OCI-M2 (cell line): ENCODE results near the gene DOCK6.

Experiments
- DNase-seq: peaks from one replicate; lab custom pipeline; 2025; ENCODE audit not compliant: unreplicated experiment; lab: John Stamatoyannopoulos, UW

The DOCK6 gene

DNA sequence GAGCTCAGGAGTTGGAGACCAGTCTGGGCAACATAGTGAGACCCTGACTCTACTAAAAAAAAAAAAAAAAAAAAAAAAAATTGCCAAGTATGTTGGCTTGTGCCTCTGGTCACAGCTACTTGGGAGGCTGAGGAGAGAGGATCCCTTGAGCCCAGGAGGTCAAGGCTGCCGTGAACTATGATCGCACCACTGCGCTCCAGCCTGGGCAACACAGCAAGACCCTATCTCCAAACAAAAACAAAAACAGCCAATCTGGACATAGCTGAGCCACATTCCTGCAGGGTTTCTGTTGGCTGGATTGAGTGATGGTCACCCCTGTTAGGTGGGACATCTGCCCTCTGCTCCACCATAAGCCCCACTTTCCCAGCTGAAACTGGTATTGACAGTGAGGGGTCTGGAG lies 36.5 kb downstream of the DOCK6 start:
- no peak for DNase-seq

DNA sequence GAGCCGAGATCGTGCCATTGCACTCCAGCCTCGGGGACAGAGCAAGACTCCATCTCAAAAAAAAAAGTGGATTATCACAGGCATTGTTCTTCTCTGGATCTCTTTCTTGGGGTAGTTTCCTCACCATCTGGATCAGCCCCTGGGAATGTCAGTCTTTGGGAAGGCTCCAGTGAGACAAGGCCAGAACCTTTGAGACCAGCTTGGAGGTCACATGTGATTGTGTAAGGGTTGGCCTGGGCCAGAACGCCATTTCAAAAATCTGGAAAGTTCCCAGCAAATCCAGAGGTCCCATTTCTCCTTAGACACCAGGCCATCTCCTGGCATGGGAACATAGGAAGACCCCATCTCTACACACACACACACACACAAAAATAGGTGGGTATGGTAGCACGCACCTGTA lies 37.2 kb downstream of the DOCK6 start:
- DNase-seq = no peak

DNA sequence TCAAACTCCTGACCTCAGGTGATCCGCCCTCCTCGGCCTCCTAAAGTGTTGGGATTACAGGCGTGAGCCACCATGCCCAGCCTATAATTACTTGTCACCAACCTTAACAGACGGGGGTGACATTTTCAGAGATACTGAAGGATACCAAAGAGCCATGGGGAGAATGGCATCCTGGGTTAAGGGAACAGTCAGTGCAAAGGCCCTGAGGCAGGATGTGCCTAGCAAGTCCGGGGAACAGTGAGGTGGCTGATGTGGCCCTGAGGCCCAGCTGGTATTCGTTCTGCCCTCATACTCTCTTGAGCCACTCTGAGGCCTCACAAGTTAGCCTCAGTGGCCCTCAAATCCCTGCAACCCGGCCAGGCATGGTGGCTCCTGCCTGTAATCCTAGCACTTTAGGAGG lies 37.9 kb downstream of the DOCK6 start:
- DNase-seq = no peak

DNA sequence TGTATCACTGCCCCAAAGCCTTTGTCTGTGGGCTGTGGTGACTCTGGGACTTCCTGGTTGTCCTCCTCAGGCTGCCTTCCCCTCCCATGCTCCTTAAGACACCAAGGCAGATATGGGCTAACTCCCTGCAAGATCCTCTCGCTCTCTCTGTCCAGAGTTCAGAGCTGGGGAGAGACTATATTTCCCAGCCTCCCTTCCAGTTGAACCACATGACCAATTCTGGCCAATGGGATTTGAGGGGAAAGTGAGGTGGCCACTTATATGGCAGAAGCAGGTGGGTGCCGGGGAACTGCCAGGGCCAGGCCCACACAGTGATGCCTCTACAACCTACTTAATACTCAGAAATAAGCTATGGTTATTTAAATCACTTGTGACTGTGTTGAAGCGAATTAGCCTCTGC lies 39.1 kb downstream of the DOCK6 start:
- DNase-seq = no peak

DNA sequence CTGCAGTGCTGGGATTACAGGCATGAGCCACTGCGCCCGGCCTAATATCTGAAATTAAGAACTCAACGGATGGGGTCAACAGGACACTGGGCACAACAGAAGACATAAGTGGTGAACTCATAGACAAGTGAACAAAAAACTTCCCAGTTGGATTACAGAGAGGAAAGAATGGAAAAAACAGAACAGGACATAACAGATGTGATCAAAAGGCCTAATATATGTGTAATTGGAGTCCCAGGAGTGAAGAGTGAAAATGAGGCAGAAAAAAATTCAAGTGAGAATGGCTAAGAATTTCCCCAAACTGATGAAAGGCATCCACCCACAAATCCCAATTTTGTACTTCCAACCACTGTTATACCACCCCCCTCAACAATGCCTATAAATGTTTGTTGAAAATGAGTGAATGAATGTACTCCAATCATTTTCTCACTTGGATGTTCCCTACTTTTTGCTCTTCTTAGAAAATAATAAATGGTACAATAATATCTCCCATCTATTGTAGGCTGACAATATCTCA lies 41.2 kb downstream of the DOCK6 start:
- DNase-seq = no peak

DNA sequence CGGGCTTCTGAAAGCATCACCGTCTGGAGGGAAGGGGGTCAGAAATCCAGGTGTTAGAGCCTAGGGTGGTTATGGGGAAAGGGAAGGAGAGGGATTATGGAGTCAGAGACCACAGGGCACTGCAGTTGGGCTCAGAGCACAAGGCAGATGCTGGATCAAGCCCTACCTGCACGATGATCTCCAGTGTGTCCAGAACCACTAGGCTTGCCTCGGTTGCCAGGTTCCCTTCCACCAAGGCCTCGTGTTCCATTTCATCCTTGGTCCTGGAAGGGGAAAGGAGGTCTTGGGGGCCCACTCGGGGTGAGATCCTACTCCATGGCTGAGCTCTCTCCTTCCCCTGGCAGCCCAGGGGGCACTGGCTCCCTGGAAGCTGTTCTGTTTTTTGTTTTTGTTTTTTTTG lies 47.9 kb downstream of the DOCK6 start:
- no peak for DNase-seq

DNA sequence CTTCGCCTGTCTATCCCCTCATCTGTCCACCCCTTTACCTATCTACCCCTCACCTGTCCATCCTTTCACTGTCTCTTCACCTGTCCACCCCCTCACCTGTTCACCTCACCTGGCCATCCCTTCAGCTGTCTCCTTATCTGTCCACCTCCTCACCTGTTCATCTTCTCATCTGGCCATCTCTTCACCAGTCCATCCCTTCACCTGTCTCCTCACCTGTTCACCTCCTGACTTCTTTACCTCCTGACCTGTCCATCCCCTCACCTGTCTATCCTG lies 51.7 kb downstream of the DOCK6 start:
- no peak for DNase-seq

DNA sequence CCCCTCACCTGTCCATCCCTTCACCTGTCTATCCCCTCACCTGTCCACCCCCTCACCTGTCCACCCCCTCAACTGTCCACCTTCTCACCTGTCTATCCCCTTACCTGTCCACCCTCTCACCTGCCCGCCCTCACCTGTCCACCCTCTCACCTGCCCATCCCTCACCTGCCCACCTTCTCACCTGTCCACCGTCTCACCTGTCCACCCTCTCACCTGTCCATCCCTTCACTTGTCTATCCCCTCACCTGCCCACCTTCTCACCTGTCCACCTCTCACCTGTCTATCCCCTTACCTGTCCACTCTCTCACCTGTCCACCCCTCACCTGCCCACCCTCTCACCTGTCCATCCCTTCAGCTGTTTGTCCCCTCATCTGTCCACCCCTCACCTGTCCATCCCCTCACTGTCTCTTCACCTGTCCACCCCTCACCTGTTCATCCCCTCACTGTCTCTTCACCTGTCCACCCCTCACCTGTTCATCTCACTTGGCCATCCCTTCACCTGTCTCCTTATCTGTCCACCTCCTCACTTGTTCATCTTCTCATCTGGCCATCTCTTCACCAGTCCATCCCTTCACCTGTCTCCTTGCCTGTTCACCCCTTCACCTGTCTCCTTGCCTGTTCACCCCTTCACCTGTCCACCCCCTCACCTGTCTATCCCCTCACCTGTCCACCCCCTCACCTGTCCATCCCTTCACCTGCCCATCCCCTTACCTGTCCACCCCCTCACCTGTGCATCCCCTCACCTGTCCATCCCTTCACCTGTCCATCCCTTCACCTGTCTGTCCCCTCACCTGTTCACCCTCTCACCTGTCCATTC lies 52.3 kb downstream of the DOCK6 start:
- DNase-seq = no peak

DNA sequence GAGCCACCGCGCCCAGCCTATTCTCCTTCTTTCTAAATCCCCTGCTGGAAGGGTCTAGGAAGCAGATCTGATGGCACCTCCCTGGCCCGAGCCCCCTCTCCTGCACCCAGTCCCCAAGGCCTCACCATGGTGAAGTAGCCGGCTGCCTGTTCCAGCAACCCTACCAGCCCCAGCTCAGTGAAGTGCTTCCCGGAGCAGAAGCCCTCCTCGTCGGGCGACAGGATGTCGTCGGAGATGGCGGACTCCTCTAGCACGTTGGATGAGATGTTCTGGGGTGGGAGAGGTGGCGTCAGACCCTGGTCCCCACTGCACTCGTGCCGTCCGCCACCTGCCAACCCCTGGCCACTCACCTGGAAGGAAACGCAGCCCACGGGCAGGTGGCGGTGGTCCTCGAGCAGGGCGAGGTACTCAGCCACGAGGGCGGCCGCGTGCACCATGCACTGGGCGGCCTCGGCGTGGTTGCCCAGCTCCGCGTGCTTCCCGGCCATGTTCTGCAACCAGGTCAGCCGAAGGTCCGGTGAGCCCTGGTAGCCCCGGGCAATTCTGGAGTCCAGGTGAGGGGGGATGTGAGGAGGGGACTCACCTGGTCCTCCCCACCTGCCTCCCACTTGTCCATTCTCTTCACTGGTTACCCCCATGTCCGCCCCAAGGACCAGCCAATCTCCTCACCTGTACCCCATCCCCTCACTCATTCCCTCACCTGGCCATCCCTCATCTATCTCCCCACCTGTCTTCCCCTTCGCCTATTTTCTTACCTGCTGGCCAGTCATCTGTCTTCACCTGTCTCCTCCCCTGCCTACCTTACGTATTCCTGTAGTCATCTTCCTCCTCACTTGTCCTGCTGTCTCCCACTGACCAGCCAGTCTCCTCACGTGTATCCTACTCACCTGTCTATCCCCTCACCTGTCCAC lies 53.5 kb downstream of the DOCK6 start:
- DNase-seq = no peak

DNA sequence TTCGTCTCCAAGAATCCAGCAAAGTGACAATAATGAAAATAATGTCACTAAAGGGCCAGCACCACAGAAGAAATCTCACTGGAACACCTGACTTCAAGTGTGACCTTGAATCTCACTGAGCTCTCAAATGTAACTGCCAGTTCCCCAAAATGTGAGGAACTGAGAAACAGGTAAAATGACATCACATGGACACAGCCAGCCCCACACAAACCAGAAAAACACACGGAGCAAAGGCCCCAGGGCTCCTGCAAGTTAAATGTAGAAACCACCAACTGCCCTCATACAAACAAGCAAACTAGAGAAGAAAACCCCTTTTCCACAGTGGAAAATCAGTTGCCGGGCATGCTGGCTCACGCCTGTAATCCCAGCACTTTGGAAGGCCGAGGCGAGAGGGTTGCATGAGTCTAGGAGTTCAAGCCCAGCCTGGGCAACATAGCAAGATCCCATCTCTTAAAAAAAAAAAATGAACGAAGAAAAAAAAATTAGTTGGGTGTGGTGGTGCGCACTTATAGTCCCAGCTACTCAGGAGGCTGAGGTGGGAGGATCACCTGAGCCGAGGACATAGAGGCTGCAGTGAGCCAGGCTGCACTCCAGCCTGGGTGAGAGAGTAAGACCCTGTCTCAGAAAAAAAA lies 56.3 kb downstream of the DOCK6 start:
- no peak for DNase-seq

DNA sequence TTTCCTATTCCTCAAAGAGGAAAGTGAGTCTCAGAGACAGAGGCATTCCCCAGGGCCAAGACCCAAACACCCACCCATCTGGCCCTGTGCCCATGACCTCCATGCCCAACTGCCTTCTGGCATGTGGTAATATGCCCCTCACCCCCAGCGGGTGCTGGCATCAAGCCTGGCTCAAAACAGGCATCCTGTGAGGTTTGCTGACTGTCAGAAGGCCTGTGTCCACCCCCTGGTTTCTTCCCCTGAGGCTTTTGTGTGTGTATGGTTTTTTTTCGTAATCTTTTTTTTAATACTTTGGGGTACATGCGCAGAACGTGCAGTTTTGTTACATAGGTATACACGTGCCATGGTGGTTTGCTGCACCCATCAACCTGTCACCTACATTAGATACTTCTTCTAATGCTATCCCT lies 57.4 kb downstream of the DOCK6 start:
- no peak for DNase-seq

DNA sequence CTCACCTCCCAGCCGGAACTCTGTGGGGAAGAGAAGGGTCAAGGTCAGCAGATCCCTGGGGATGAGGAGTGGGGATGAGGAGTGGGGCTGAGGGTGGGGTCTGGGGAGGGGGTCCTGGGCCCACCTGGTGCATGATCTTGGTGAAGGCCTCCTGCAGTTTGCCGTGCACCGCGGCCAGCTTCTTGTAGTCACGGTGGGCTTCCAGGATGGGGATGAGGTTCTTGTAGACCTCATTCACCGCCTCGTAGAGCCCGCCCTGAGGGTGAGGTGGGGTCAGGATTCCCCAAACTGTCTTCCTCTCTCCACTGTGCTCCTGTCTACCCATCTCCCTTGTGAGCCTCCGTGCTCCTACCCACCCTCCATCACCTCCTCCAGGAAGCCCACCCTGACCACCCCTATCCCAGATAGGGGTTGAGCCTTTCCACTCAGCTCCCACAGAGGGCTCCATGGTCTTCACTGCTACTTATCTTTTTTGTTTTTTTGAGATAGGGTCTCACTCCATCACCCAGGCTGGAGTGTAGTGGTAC lies 58.2 kb downstream of the DOCK6 start:
- DNase-seq = no peak

DNA sequence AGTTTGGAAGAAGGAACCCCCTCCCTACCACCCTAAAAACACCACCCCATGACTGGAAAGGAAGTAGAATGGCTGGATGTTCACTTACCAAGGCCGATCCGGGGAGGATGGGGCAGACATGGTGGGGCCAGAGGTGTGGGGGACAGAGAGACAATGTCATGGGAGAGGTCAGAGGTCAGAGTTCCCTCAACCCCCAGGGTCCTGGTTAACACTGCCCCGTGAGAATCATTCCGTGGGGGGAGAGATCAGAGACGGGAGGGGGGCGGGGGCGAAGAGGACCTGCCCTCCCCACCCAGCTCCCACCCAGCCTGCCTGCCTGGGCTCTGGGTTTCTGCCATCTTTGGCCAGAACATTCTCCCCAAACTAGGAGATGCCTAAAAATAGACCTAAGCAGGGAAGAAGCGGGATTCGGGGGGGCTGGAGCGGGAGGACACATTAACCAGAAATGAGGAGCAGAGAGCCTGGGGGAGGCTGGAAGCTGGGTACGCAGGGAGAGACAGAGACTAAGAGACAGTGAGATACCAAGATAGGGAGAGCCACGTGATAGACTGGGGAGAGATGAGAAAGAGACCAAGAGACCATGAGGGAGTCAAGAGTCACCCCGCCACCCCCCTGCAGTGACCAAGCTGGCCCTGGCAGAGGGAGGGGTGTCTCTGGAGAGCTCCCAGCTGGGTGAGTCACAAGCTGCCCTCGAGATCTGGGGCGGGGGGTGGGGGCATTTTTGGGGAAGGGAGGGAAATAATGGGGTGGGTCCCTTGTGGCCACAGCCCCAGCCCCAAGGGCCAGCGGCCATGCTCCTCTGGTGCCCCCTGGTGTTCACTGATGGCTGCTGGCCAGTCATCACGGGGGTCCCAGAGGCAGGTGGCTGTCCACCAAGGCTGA lies 58.9 kb downstream of the DOCK6 start:
- DNase-seq = peak; percentile 96

DNA sequence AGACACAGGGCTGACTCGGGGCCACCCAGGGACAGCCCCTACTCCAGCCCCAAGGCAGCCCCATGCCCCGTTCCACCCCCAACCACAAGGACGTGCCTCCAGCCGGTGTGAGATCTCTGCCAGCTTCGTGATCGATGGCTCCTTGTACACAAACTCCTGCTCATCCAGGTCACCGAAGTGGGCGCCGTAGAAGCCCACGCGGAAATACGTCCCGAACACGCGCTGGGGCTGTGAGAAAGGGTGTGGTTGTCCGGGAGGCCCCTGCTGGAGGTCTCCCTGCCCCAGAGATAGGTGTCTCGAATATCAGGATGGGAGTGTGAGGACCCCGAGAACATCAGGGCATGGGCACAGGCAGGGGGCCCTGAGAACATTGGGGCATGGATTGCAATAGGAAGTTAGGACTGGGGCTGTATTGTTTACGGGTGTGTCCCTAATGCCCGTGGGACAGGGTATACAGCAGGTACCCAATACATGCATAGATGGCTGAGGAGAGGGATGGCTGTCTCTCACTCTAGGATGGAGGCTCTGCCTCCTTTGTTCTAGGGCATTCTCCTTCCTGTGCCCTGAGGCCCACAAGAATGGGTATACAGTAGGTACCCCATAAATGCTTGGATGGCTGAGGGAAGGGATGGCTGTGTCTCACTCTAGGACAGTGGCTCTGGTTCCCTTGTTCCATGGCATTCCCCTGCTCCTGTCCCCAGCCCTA lies 59.7 kb downstream of the DOCK6 start:
- no peak for DNase-seq

DNA sequence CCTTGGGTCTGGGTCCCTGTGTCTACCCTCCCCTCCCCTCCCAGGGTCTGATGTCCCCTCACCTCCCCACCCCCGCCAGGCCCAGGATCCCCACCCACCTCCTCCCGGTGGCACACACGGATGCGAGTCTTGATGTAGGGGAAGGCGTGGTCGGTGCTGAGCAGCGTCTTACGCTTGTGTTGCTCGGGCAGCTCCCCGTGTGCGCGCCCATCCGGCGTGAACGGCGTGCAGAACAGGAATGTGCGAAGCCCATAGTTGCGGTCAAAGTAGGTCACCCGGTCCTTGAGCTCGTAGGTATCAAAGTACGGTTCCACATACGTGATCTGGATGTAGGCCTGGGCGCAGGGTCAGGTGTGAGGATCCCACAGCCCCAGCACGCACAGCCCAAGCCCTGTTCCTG lies 60.5 kb downstream of the DOCK6 start:
- DNase-seq = no peak

DNA sequence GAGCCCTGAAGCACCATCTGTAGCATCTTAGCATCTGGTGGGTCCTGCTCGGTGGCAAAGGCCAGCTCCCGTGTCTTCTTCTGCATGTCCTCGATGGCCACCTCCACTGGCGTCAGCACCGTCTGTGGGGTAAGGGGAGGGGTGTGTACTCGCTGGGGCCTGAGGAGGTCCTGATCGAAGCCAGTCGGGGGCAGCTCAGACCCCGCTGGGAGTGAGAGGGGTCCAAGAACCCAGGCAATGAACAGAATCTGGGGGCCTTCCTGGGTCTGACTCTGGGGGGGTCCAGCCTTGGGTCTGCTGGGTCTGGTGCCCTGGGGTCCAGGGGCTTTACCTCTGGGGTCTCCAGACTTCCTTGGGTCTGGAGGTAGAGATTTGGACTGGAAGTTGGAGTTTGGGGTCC lies 61.4 kb downstream of the DOCK6 start:
- DNase-seq = no peak

DNA sequence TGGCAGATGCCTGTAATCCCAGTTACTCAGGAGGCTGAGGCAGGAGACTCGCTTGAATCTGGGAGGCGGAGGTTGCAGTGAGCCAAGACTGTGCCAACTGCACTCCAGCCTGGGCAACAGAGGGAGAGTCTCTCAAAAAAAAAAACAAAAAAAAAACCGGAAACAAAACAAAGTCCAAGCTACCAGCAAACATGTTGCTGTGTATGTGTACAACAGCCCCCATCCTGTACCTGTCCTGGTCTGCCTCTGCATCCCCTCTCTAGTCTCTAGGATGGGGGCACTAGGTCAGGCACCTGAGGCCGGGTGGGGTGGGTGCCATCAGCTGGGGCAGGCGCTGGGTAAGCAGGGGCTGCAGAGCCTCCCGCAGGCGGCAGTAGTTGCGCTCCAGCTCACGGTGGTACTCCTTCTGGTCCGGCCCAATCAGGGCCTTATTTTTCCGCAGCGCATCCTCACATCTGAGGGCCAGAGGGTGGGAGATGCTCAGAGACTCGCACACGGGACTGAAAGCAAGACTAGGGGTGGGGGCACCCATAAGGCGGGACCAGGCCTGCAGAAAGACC lies 62.2 kb downstream of the DOCK6 start:
- no peak for DNase-seq

DNA sequence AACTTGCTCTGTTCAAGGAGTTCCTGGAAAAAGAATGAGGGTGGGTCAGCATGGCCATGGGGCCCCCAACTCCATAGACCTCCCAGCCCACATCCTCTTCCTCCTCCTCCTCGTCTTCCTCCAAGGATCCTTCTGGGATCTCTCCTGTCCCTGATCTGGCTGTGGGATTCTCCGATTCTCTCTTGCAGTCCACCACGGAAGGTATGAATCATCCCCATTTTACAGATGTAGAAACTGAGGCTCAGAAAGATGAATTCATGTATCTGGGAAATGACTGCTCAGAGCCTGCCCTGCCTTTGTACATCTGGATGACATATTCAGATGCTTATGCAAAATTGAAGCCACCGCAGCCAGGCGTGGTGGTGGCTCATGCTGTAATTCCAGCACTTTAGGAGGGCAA lies 62.8 kb downstream of the DOCK6 start:
- no peak for DNase-seq

DNA sequence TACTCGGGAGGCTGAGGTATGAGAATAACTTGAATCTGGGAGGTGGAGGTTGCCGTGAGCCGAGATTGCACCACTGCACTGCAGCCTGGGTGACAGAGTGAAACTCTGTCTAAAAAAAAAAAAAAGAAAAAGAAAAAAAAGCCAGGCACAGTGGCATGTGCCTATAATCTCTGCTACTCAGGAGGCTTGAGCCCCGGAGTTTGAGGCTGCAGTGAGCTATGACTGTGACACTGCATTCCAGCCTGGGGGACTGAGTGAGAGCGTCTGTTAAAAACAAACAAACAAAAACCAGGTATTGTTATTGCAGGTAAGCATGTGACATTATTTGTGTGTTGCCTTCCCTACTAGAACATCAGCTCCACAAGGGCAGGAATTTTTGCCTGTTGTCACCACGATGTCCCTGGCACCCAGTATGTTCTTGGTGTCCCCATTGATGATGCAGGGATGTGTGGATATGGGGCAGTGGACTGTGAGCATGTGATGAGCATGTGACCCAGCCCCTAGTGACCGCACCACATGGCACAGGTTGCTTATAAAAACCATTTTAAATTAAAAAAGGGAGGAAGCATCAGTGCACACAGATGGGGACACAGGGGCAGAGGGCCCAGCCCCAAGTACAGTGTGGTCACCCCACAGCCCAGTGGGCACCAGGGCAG lies 63.4 kb downstream of the DOCK6 start:
- DNase-seq = no peak
